ENCODE measurements around the gene BMAL1.

DNA sequence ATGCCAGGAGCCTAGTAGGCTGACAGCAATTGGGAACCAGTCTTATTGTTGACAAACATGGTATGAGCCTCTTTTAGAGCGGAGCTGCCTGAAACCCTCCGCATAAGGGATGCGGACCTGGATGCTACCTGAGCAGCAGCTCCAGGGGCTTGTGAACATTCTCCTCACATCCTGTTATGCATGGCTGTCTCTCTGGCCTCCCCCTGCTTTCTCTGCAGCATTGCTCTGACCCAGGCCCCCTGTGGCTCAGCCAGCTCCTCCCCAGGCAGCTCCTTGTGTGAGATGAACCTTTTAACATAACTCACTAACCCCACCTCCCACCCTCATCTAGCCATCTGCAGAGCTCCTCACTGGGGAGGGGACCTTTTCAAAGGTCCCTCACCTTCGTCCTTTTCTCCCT is 6.0 kb downstream of the BMAL1 start:
- no peak for TF ChIP-seq POLR2AphosphoS5 (IDR thresholded peaks at IDR 0.05)
- TF ChIP-seq, protein P1, sequence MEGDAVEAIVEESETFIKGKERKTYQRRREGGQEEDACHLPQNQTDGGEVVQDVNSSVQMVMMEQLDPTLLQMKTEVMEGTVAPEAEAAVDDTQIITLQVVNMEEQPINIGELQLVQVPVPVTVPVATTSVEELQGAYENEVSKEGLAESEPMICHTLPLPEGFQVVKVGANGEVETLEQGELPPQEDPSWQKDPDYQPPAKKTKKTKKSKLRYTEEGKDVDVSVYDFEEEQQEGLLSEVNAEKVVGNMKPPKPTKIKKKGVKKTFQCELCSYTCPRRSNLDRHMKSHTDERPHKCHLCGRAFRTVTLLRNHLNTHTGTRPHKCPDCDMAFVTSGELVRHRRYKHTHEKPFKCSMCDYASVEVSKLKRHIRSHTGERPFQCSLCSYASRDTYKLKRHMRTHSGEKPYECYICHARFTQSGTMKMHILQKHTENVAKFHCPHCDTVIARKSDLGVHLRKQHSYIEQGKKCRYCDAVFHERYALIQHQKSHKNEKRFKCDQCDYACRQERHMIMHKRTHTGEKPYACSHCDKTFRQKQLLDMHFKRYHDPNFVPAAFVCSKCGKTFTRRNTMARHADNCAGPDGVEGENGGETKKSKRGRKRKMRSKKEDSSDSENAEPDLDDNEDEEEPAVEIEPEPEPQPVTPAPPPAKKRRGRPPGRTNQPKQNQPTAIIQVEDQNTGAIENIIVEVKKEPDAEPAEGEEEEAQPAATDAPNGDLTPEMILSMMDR (IDR thresholded peaks at IDR 0.05 in 8 of 11, conservative IDR thresholded peaks at IDR 0.05 in 3 of 11) = no peak
- TF ChIP-seq POLR2A (IDR thresholded peaks at IDR 0.05) = no peak
